Measurements from ENCODE around the gene NFIX. TPM values are rescaled to one million over a fixed set of nuclear protein-coding genes. Genes with fewer than 3 reads are reported as not detected.

The NFIX gene
- total and polyA plus RNA-seq, 2 donors = 2.0 to 10.5 TPM

GRCh38 chr19:13022859-13023636 lies 27.8 kb downstream of the NFIX start:
- H3K27ac ChIP-seq (ENCODE audit: low read depth in 1 of 2, low read length in 1 of 2) = peak overlapping the region in 1 of 2 donors; percentile 51
- peaks cover 16 to 99% of the 10 kb centered on the region in 2 donors for H3K27me3 ChIP-seq (ENCODE audit: control insufficient read depth in 2 of 2, insufficient read depth in 1 of 2, low read length in 1 of 2)
- WGBS = 8% methylated on average over 30 of the region's 30 CpGs
- H3K36me3 ChIP-seq (ENCODE audit: control insufficient read depth in 2 of 2, insufficient read depth in 2 of 2, low read length in 1 of 2) = no peaks in the 10 kb centered on the region
- peaks cover 2 to 15% of the 10 kb centered on the region in 2 donors for H3K4me1 ChIP-seq (ENCODE audit: control insufficient read depth in 2 of 2, insufficient read depth in 2 of 2, low read length in 2 of 2)
- no peaks in the 10 kb centered on the region for H3K9me3 ChIP-seq (ENCODE audit: control insufficient read depth in 2 of 2, insufficient read depth in 1 of 2, low read length in 1 of 2)
- DNase-seq (ENCODE audit: low read depth in 6 of 9, low spot score in 9 of 9) = no peak
- peak overlapping the region in 1 of 2 donors; percentile 20 for H3K4me3 ChIP-seq (ENCODE audit: low read length in 2 of 2)

DNA sequence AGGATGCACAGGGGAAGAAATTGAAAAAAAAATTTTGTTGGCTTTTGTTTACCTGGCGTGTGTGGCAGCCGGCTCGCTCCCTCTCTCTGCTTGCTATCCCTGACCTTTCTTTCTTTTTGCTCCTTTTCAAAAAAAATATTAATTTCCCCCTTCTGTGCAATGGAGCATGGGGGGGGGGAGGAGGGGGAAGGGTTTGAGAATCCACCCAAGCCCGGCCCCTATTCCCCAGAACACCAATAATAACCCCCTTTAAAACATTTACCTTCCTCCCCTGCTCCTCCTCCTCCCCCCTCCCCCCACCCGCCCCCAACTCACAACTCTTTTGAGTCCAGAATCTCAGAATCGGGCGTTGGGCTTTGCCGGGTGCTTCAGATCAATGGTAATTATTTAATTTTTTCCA lies 28.4 kb downstream of the NFIX start:
- H3K27ac ChIP-seq (ENCODE audit: low read depth in 1 of 2, low read length in 1 of 2) = no peak overlapping the region
- no peak for DNase-seq (ENCODE audit: low read depth in 6 of 9, low spot score in 9 of 9)
- H3K4me1 ChIP-seq (ENCODE audit: control insufficient read depth in 2 of 2, insufficient read depth in 2 of 2, low read length in 2 of 2) = peaks cover 2 to 15% of the 10 kb centered on the region in 2 donors
- H3K36me3 ChIP-seq (ENCODE audit: control insufficient read depth in 2 of 2, insufficient read depth in 2 of 2, low read length in 1 of 2) = no peaks in the 10 kb centered on the region
- no peaks in the 10 kb centered on the region for H3K9me3 ChIP-seq (ENCODE audit: control insufficient read depth in 2 of 2, insufficient read depth in 1 of 2, low read length in 1 of 2)
- H3K27me3 ChIP-seq (ENCODE audit: control insufficient read depth in 2 of 2, insufficient read depth in 1 of 2, low read length in 1 of 2) = peaks cover 16 to 99% of the 10 kb centered on the region in 2 donors
- peak overlapping the region in 1 of 2 donors; percentile 20 for H3K4me3 ChIP-seq (ENCODE audit: low read length in 2 of 2)
- 20% methylated on average over 8 of the region's 8 CpGs for WGBS

- 26% methylated on average over 37 of the region's 37 CpGs for WGBS
- H3K27me3 ChIP-seq (ENCODE audit: control insufficient read depth in 2 of 2, insufficient read depth in 1 of 2, low read length in 1 of 2) = peaks cover 16 to 98% of the 10 kb centered on the region in 2 donors
- peaks cover 2 to 15% of the 10 kb centered on the region in 2 donors for H3K4me1 ChIP-seq (ENCODE audit: control insufficient read depth in 2 of 2, insufficient read depth in 2 of 2, low read length in 2 of 2)
- no peak for DNase-seq (ENCODE audit: low read depth in 6 of 9, low spot score in 9 of 9)
- H3K36me3 ChIP-seq (ENCODE audit: control insufficient read depth in 2 of 2, insufficient read depth in 2 of 2, low read length in 1 of 2) = no peaks in the 10 kb centered on the region
- no peak overlapping the region for H3K27ac ChIP-seq (ENCODE audit: low read depth in 1 of 2, low read length in 1 of 2)
- H3K9me3 ChIP-seq (ENCODE audit: control insufficient read depth in 2 of 2, insufficient read depth in 1 of 2, low read length in 1 of 2) = no peaks in the 10 kb centered on the region
- no peak overlapping the region for H3K4me3 ChIP-seq (ENCODE audit: low read length in 2 of 2)
These were observed 29.1 kb downstream of the NFIX start for GRCh38 chr19:13024126-13024950.

GRCh38 chr19:13024951-13025697 lies 29.8 kb downstream of the NFIX start:
- WGBS = 88% methylated on average over 48 of the region's 48 CpGs

DNA sequence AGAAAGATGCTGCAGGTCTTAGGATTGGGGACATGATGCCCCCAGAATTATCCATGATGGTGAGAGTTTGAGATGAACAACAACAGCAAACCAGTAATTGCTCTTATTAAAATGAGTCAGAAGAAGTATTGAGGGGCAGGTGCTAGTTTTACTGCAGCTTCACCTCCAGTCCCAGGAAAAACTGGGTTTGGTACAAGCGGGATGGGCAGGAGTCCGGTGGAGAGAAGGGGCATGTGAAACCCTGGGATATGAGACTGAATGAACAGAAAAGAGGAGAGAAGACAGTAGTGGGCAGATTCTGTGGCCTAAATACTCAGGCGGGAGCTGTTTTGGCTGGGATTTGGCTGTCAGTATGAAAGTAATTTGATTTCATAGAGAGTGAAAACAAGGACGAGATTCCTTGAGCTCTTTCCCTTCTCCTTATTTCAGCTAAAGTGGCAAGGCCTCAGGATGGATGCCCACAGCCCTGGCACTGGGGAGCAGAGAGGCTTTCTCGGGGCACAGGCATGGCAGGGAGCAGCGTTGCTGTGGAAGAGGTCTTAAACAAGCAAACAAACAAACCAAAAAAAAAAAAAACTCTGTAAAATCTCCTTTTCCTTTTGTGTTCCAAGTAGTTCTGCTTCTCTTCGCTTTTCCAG lies 30.7 kb downstream of the NFIX start:
- DNase-seq (ENCODE audit: low read depth in 6 of 9, low spot score in 9 of 9) = no peak
- H3K36me3 ChIP-seq (ENCODE audit: control insufficient read depth in 2 of 2, insufficient read depth in 2 of 2, low read length in 1 of 2) = no peaks in the 10 kb centered on the region
- peaks cover 2 to 15% of the 10 kb centered on the region in 2 donors for H3K4me1 ChIP-seq (ENCODE audit: control insufficient read depth in 2 of 2, insufficient read depth in 2 of 2, low read length in 2 of 2)
- H3K4me3 ChIP-seq (ENCODE audit: low read length in 2 of 2) = no peak overlapping the region
- peaks cover 9 to 94% of the 10 kb centered on the region in 2 donors for H3K27me3 ChIP-seq (ENCODE audit: control insufficient read depth in 2 of 2, insufficient read depth in 1 of 2, low read length in 1 of 2)
- H3K9me3 ChIP-seq (ENCODE audit: control insufficient read depth in 2 of 2, insufficient read depth in 1 of 2, low read length in 1 of 2) = no peaks in the 10 kb centered on the region
- H3K27ac ChIP-seq (ENCODE audit: low read depth in 1 of 2, low read length in 1 of 2) = no peak overlapping the region
- WGBS = 95% methylated on average over 7 of the region's 7 CpGs

More at GRCh38 chr19:13024951-13025697, 29.8 kb downstream of the NFIX start:
- Histone ChIP-seq H3K4me3 (ENCODE audit: low read length in 2 of 2) (no peak overlapping the region), H3K4me1 (ENCODE audit: control insufficient read depth in 2 of 2, insufficient read depth in 2 of 2, low read length in 2 of 2) (peaks cover 2 to 15% of the 10 kb centered on the region in 2 donors), H3K36me3 (ENCODE audit: control insufficient read depth in 2 of 2, insufficient read depth in 2 of 2, low read length in 1 of 2) (no peaks in the 10 kb centered on the region), H3K27me3 (ENCODE audit: control insufficient read depth in 2 of 2, insufficient read depth in 1 of 2, low read length in 1 of 2) (peaks cover 11 to 98% of the 10 kb centered on the region in 2 donors), H3K27ac (ENCODE audit: low read depth in 1 of 2, low read length in 1 of 2) (no peak overlapping the region), H3K9me3 (ENCODE audit: control insufficient read depth in 2 of 2, insufficient read depth in 1 of 2, low read length in 1 of 2) (no peaks in the 10 kb centered on the region)
- no peak for DNase-seq (ENCODE audit: low read depth in 6 of 9, low spot score in 9 of 9)

DNA sequence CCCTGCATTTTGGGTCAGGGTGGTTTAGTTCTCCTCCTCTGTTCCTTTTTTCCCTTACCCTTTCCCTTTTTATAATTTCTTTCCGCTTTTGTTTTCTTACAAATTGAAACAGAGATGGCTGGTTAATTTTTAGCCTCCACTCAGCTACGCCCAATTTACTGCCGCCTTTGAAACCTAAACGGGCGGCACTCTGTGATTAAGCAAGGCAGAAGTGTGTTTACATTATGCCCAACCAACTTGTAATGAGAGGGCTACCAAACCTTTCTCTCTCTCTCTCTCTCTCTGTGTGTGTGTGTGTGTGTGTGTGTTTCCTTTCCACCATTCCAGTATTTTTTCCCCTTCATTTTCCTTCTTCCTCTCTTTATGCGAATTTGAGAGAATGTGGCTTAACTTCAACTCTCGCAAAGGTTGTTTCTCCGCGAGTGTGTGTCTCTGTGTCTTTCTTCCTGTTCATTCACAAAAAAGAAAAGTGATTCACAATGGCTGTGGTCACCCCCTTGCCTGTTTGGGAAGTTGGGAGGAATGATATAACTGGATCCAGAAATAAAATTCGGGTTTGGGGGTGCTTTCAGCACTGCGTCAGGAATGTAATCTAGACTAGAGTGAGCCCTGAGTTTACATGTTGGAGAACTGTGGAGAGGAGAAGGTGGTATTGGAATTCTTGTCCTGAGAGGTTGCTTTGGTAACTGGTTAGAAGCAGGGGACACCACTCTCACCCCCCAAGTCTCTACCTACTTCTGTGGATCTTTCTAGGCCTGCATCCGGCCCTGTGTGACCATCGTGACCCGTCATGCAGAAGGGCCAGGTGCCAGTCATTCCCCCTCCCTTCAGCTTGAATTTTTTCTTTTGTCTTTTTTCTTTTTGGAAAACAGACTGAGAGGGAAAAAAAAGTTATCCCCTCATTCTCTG lies 31.4 kb downstream of the NFIX start:
- 93% methylated on average over 14 of the region's 14 CpGs for WGBS
- Histone ChIP-seq H3K27ac (ENCODE audit: low read depth in 1 of 2, low read length in 1 of 2) (no peak overlapping the region), H3K36me3 (ENCODE audit: control insufficient read depth in 2 of 2, insufficient read depth in 2 of 2, low read length in 1 of 2) (no peaks in the 10 kb centered on the region), H3K4me3 (ENCODE audit: low read length in 2 of 2) (no peak overlapping the region), H3K4me1 (ENCODE audit: control insufficient read depth in 2 of 2, insufficient read depth in 2 of 2, low read length in 2 of 2) (peaks cover 2 to 22% of the 10 kb centered on the region in 2 donors), H3K9me3 (ENCODE audit: control insufficient read depth in 2 of 2, insufficient read depth in 1 of 2, low read length in 1 of 2) (no peaks in the 10 kb centered on the region), H3K27me3 (ENCODE audit: control insufficient read depth in 2 of 2, insufficient read depth in 1 of 2, low read length in 1 of 2) (peaks cover 5 to 93% of the 10 kb centered on the region in 2 donors)
- no peak for DNase-seq (ENCODE audit: low read depth in 6 of 9, low spot score in 9 of 9)

- no peak overlapping the region for H3K27ac ChIP-seq (ENCODE audit: low read depth in 1 of 2, low read length in 1 of 2)
- no peak for DNase-seq (ENCODE audit: low read depth in 6 of 9, low spot score in 9 of 9)
- WGBS = 92% methylated on average over 6 of the region's 6 CpGs
- H3K9me3 ChIP-seq (ENCODE audit: control insufficient read depth in 2 of 2, insufficient read depth in 1 of 2, low read length in 1 of 2) = no peaks in the 10 kb centered on the region
- peaks cover 5 to 85% of the 10 kb centered on the region in 2 donors for H3K27me3 ChIP-seq (ENCODE audit: control insufficient read depth in 2 of 2, insufficient read depth in 1 of 2, low read length in 1 of 2)
- H3K4me3 ChIP-seq (ENCODE audit: low read length in 2 of 2) = no peak overlapping the region
- H3K4me1 ChIP-seq (ENCODE audit: control insufficient read depth in 2 of 2, insufficient read depth in 2 of 2, low read length in 2 of 2) = peaks cover 2 to 18% of the 10 kb centered on the region in 2 donors
- H3K36me3 ChIP-seq (ENCODE audit: control insufficient read depth in 2 of 2, insufficient read depth in 2 of 2, low read length in 1 of 2) = no peaks in the 10 kb centered on the region
These were observed 32.3 kb downstream of the NFIX start for GRCh38 chr19:13027557-13027956.

GRCh38 chr19:13028027-13028426 lies 32.8 kb downstream of the NFIX start:
- H3K4me3 ChIP-seq (ENCODE audit: low read length in 2 of 2) = no peak overlapping the region
- H3K27ac ChIP-seq (ENCODE audit: low read depth in 1 of 2, low read length in 1 of 2) = no peak overlapping the region
- no peak for DNase-seq (ENCODE audit: low read depth in 6 of 9, low spot score in 9 of 9)
- H3K36me3 ChIP-seq (ENCODE audit: control insufficient read depth in 2 of 2, insufficient read depth in 2 of 2, low read length in 1 of 2) = no peaks in the 10 kb centered on the region
- H3K4me1 ChIP-seq (ENCODE audit: control insufficient read depth in 2 of 2, insufficient read depth in 2 of 2, low read length in 2 of 2) = peaks cover 0 to 18% of the 10 kb centered on the region in 2 donors
- H3K27me3 ChIP-seq (ENCODE audit: control insufficient read depth in 2 of 2, insufficient read depth in 1 of 2, low read length in 1 of 2) = peaks cover 5 to 82% of the 10 kb centered on the region in 2 donors
- 93% methylated on average over 3 of the region's 3 CpGs for WGBS
- no peaks in the 10 kb centered on the region for H3K9me3 ChIP-seq (ENCODE audit: control insufficient read depth in 2 of 2, insufficient read depth in 1 of 2, low read length in 1 of 2)
